MCF 10A (cell line): ENCODE data around the gene SYDE2. TPM values are rescaled to one million over a fixed set of nuclear protein-coding genes. Genes with fewer than 3 reads are reported as not detected.

Experiments used
- BruUV-seq: library from RNA; stranded (reverse); fragments of 400-500 nt; replicated peaks from 2 replicates; lab custom pipeline; 2021; lab: Mats Ljungman, UMichigan
- CTCF ChIA-PET: fragments of 300-600 bp; sonication (Branson Sonifier 250); formaldehyde crosslinking; extraction: SDS; loops from one replicate; lab custom pipeline; 2021; ENCODE audit warnings: antibody characterized with exemption, inconsistent platforms; lab: Yijun Ruan, JAX
- POLR2A ChIA-PET: fragments of 300-600, 350-650 bp; sonication (Branson Sonifier 250); formaldehyde crosslinking; extraction: SDS; loops from one replicate; lab custom pipeline; 2020; ENCODE audit warnings: antibody characterized with exemption, inconsistent platforms; lab: Yijun Ruan, JAX
- DNase-seq: peaks from one replicate; pipeline ENCODE4 v3.0.0-alpha.2; 2018; ENCODE audit not compliant: unreplicated experiment
- H3K27ac Mint-ChIP-seq: one replicate; pipeline ENCODE4 v1.8.0; 2022; ENCODE audit warnings: mild to moderate bottlenecking, low read depth, mixed read lengths; ENCODE audit not compliant: unreplicated experiment
- H3K27me3 Mint-ChIP-seq: one replicate; pipeline ENCODE4 v1.8.0; 2022; ENCODE audit warnings: mixed read lengths; ENCODE audit not compliant: insufficient read depth, unreplicated experiment
- H3K36me3 Mint-ChIP-seq: one replicate; pipeline ENCODE4 v1.8.0; 2022; ENCODE audit warnings: mild to moderate bottlenecking, moderate library complexity, mixed read lengths; ENCODE audit not compliant: insufficient read depth, unreplicated experiment
- H3K4me1 Mint-ChIP-seq: one replicate; pipeline ENCODE4 v1.8.0; 2022; ENCODE audit warnings: mixed read lengths; ENCODE audit not compliant: insufficient read depth, unreplicated experiment
- H3K4me3 Mint-ChIP-seq: one replicate; pipeline ENCODE4 v1.8.0; 2022; ENCODE audit warnings: mild to moderate bottlenecking, moderate library complexity, mixed read lengths; ENCODE audit not compliant: unreplicated experiment
- H3K9me3 Mint-ChIP-seq: one replicate; pipeline ENCODE4 v1.8.0; 2022; ENCODE audit warnings: mixed read lengths; ENCODE audit not compliant: unreplicated experiment
- CTCF ChIP-seq: fragments of 200-600 bp; IDR thresholded peaks from one replicate; pipeline ENCODE4 v1.8.0; 2022; ENCODE audit warnings: antibody characterized with exemption, mild to moderate bottlenecking; ENCODE audit not compliant: unreplicated experiment
- intact Hi-C: fragments of 100-400 bp; cut with micrococcal nuclease; formaldehyde crosslinking; loops from 2 replicates; pipeline ENCODE4 v1.14.1; 2022
- total RNA-seq: library from RNA; stranded (reverse); gene quantifications from 2 replicates; pipeline ENCODE4 v1.2.3, GENCODE V29; 2022

Gene SYDE2
- total RNA-seq, 1 experiment from 2014 or later: 5.9 TPM

- H3K27me3 Mint-ChIP-seq: no peaks in the 10 kb centered on the region
- ChIA-PET POLR2A (no interaction called here), CTCF (interaction anchor here (0.6 to 1.6 kb wide), 5 partner anchors 11 to 580 kb away, joined by 3 to 10 read pairs (median 3); no protein-coding TSS in a partner anchor)
- no peaks in the 10 kb centered on the region for H3K4me1 Mint-ChIP-seq
- H3K4me3 Mint-ChIP-seq: no peak overlapping the region
- H3K27ac Mint-ChIP-seq: no peak overlapping the region
- intact Hi-C loops: no loop called here
- DNase-seq: no peak
- no peaks in the 10 kb centered on the region for H3K9me3 Mint-ChIP-seq
- TF ChIP-seq CTCF: no peak
- BruUV-seq: no TSS peak
- peaks cover 6% of the 10 kb centered on the region for H3K36me3 Mint-ChIP-seq
These were observed 78.6 kb downstream of the SYDE2 start for GRCh38 chr1:85122169-85122568.

GRCh38 chr1:85121744-85122143 is 79.1 kb downstream of the SYDE2 start:
- intact Hi-C loops: no loop called here
- no TSS peak for BruUV-seq
- H3K27me3 Mint-ChIP-seq: no peaks in the 10 kb centered on the region
- no peaks in the 10 kb centered on the region for H3K9me3 Mint-ChIP-seq
- DNase-seq: no peak
- no peak overlapping the region for H3K4me3 Mint-ChIP-seq
- CTCF ChIA-PET: interaction anchor here (0.6 to 1.1 kb wide), 2 partner anchors 12 to 580 kb away, joined by 3 to 10 read pairs; no protein-coding TSS in a partner anchor
- no peaks in the 10 kb centered on the region for H3K4me1 Mint-ChIP-seq
- POLR2A ChIA-PET: no interaction called here
- TF ChIP-seq CTCF: no peak
- peaks cover 2% of the 10 kb centered on the region for H3K36me3 Mint-ChIP-seq
- H3K27ac Mint-ChIP-seq: no peak overlapping the region

- Mint-ChIP-seq H3K27me3 (no peaks in the 10 kb centered on the region), H3K4me1 (no peaks in the 10 kb centered on the region), H3K9me3 (no peaks in the 10 kb centered on the region), H3K4me3 (no peak overlapping the region), H3K27ac (no peak overlapping the region), H3K36me3 (no peaks in the 10 kb centered on the region)
- DNase-seq: no peak
- BruUV-seq: no TSS peak
- POLR2A ChIA-PET: no interaction called here
- CTCF ChIA-PET: interaction anchor here (0.9 kb wide), 1 partner anchor 136 kb away, joined by 3 read pairs; no protein-coding TSS in a partner anchor
- intact Hi-C loops: no loop called here
- no peak for TF ChIP-seq CTCF
These were observed 82.1 kb downstream of the SYDE2 start for GRCh38 chr1:85118751-85119150.

- ChIA-PET CTCF (interaction anchor here (1.5 to 1.7 kb wide), 2 partner anchors 138 to 143 kb away, joined by 5 to 6 read pairs; partner anchors contain the start of gene C1orf52), POLR2A (interaction anchor here (1.1 kb wide), 1 partner anchor 17 kb away, joined by 3 read pairs; no protein-coding TSS in a partner anchor)
- Mint-ChIP-seq H3K27me3 (no peaks in the 10 kb centered on the region), H3K9me3 (no peaks in the 10 kb centered on the region), H3K27ac (no peak overlapping the region), H3K4me1 (no peaks in the 10 kb centered on the region), H3K4me3 (no peak overlapping the region), H3K36me3 (no peaks in the 10 kb centered on the region)
- intact Hi-C loops: no loop called here
- TF ChIP-seq CTCF: no peak
- DNase-seq: no peak
- no TSS peak for BruUV-seq
These were observed 84.0 kb downstream of the SYDE2 start for GRCh38 chr1:85116856-85117255.
